Lower leg skin (tissue), 3 donors: ENCODE results near the gene IL17RC.

Experiments used
- CTCF ChIP-seq, 3 donors: fragments of 450-650 bp; IDR thresholded peaks; one replicate each; pipeline ENCODE4 v1.5.1; 2016; ENCODE audit warnings: antibody characterized with exemption in 3 of 3, mild to moderate bottlenecking in 3 of 3, moderate library complexity in 2 of 3
- POLR2A ChIP-seq, 2 donors: fragments of 450-650 bp; IDR thresholded peaks; one replicate each; pipeline ENCODE4 v1.6.1; 2016 to 2017; ENCODE audit warnings: antibody characterized with exemption in 2 of 2, mild to moderate bottlenecking in 1 of 2, moderate library complexity in 1 of 2

- TF ChIP-seq POLR2A (IDR thresholded peaks at IDR 0.05) (no peak), CTCF (IDR thresholded peaks at IDR 0.05) (no peak)
Observed at GRCh38 chr3:9951598-9951961, 34.7 kb downstream of the IL17RC start.
